Progenitor cell of endocrine pancreas (in vitro differentiated cells): Measurements from ENCODE around the gene MPI. TPM values are rescaled to one million over a fixed set of nuclear protein-coding genes. Genes with fewer than 3 reads are reported as not detected.
A peak's percentile ranks its signal among the peaks of the same experiment; 100 is the strongest.

Experiments used
- DNase-seq: peaks from one replicate; pipeline ENCODE4 v3.0.0; 2021; ENCODE audit warnings: low spot score; ENCODE audit not compliant: unreplicated experiment
- H3K27ac Mint-ChIP-seq: 2 replicates; pipeline ENCODE4 v1.8.0; 2021; ENCODE audit warnings: mild to moderate bottlenecking, moderate library complexity, mixed read lengths
- H3K27me3 Mint-ChIP-seq: 2 replicates; pipeline ENCODE4 v1.8.0; 2021; ENCODE audit warnings: mixed read lengths
- H3K36me3 Mint-ChIP-seq: 2 replicates; pipeline ENCODE4 v1.8.0; 2022; ENCODE audit warnings: mixed read lengths; ENCODE audit not compliant: insufficient read depth
- H3K4me1 Mint-ChIP-seq: 2 replicates; pipeline ENCODE4 v1.8.0; 2021; ENCODE audit warnings: low read depth, mixed read lengths
- H3K4me3 Mint-ChIP-seq: 2 replicates; pipeline ENCODE4 v1.8.0; 2021; ENCODE audit warnings: low read depth, mild to moderate bottlenecking, moderate library complexity, mixed read lengths
- H3K9me3 Mint-ChIP-seq: 2 replicates; pipeline ENCODE4 v1.8.0; 2021; ENCODE audit warnings: low read depth, mixed read lengths
- CTCF ChIP-seq: fragments of 200-600 bp; sonication (generic); IDR thresholded peaks from one replicate; pipeline ENCODE4 v1.5.0; 2021; ENCODE audit warnings: antibody characterized with exemption, mild to moderate bottlenecking; ENCODE audit not compliant: unreplicated experiment
- total RNA-seq: library from RNA; stranded (reverse); gene quantifications from 2 replicates; pipeline ENCODE4 v1.2.1, GENCODE V29; 2021

Gene MPI
- total RNA-seq, 1 donor from 2014 or later = 39.6 TPM

GRCh38 chr15:74888716-74889115, 1.1 kb upstream of the MPI start:
- no peaks in the 10 kb centered on the region for H3K27me3 Mint-ChIP-seq
- no peak for DNase-seq
- H3K27ac Mint-ChIP-seq = no peak overlapping the region
- H3K4me3 Mint-ChIP-seq = no peak overlapping the region
- peaks cover 2% of the 10 kb centered on the region for H3K36me3 Mint-ChIP-seq
- TF ChIP-seq CTCF = no peak
- no peaks in the 10 kb centered on the region for H3K9me3 Mint-ChIP-seq
- H3K4me1 Mint-ChIP-seq = peaks cover 11% of the 10 kb centered on the region

GRCh38 chr15:74889390-74889882, 406 bp upstream of the MPI start:
- Mint-ChIP-seq H3K4me3 (peak overlapping the region; percentile 90), H3K4me1 (peaks cover 11% of the 10 kb centered on the region), H3K9me3 (no peaks in the 10 kb centered on the region), H3K27ac (peak overlapping the region; percentile 93), H3K36me3 (peaks cover 3% of the 10 kb centered on the region), H3K27me3 (no peaks in the 10 kb centered on the region)
- DNase-seq = no peak
- no peak for TF ChIP-seq CTCF

GRCh38 chr15:74890665-74890960, 771 bp downstream of the MPI start:
- Mint-ChIP-seq H3K9me3 (no peaks in the 10 kb centered on the region), H3K27ac (no peak overlapping the region), H3K4me1 (peaks cover 11% of the 10 kb centered on the region), H3K27me3 (no peaks in the 10 kb centered on the region), H3K36me3 (peaks cover 3% of the 10 kb centered on the region), H3K4me3 (peak overlapping the region; percentile 90)
- DNase-seq = no peak
- no peak for TF ChIP-seq CTCF

GRCh38 chr15:74891469-74891868, 1.6 kb downstream of the MPI start:
- Mint-ChIP-seq H3K4me1 (peaks cover 11% of the 10 kb centered on the region), H3K36me3 (peaks cover 3% of the 10 kb centered on the region), H3K27me3 (no peaks in the 10 kb centered on the region), H3K4me3 (peak overlapping the region; percentile 90), H3K27ac (no peak overlapping the region), H3K9me3 (no peaks in the 10 kb centered on the region)
- DNase-seq = no peak
- TF ChIP-seq CTCF = no peak

- TF ChIP-seq CTCF = no peak
- DNase-seq = no peak
- no peak overlapping the region for H3K4me3 Mint-ChIP-seq
- H3K27me3 Mint-ChIP-seq = no peaks in the 10 kb centered on the region
- no peak overlapping the region for H3K27ac Mint-ChIP-seq
- peaks cover 10% of the 10 kb centered on the region for H3K4me1 Mint-ChIP-seq
- H3K9me3 Mint-ChIP-seq = no peaks in the 10 kb centered on the region
- peaks cover 3% of the 10 kb centered on the region for H3K36me3 Mint-ChIP-seq
Measured at GRCh38 chr15:74892313-74892712, 2.5 kb downstream of the MPI start.
